Ovary (tissue), 9 donors: ENCODE results near the gene CAB39L. TPM values are rescaled to one million over a fixed set of nuclear protein-coding genes. Genes with fewer than 3 reads are reported as not detected.
A peak's percentile ranks its signal among the peaks of the same experiment; 100 is the strongest.

Experiments
- DNase-seq, 5 donors: peaks; one replicate each; pipeline ENCODE4 v3.0.0-alpha.2; 2019 to 2020
- H3K27ac ChIP-seq, 2 donors: fragments of 200-600 bp; one replicate each; pipeline versions ENCODE4 v1.5.1 to v1.8.0; 2019 to 2022
- H3K27me3 ChIP-seq: fragments of 200-600 bp; one replicate; pipeline ENCODE4 v1.8.0; 2022
- H3K36me3 ChIP-seq: fragments of 200-600 bp; sonication (generic); one replicate; pipeline ENCODE4 v1.5.1; 2019
- H3K4me1 ChIP-seq: one replicate; pipeline ENCODE4 v1.8.1; 2013; ENCODE audit warnings: mild to moderate bottlenecking, moderate library complexity; ENCODE audit not compliant: insufficient read depth
- H3K4me3 ChIP-seq: fragments of 200-600 bp; sonication (generic); one replicate; pipeline ENCODE4 v1.5.1; 2017
- H3K9me3 ChIP-seq, 2 donors: fragments of 200-600 bp in 1 of 2; sonication (generic) in 1 of 2; one replicate each; pipeline versions ENCODE4 v1.5.1 to v1.8.1; 2013 to 2019; ENCODE audit warnings: mild to moderate bottlenecking in 1 of 2, moderate library complexity in 1 of 2
- EP300 ChIP-seq: sonication (generic); formaldehyde crosslinking; IDR thresholded peaks from one replicate; pipeline ENCODE4 v1.6.1; 2017; ENCODE audit warnings: antibody characterized with exemption
- POLR2A ChIP-seq: fragments of 450-650 bp; IDR thresholded peaks from one replicate; pipeline ENCODE4 v1.6.1; 2017; ENCODE audit warnings: antibody characterized with exemption, mild to moderate bottlenecking, moderate library complexity
- WGBS, 3 donors: extraction: QIAGEN DNeasy Blood & Tissue Kit in 1 of 3; methylation state at CpG; one replicate each; pipeline versions ENCODE4 v1.1.5 to v1.1.7; 2013 to 2017; 5-methylcytosine and 5-hydroxymethylcytosine counted together
- intact Hi-C, 4 donors: fragments of 100-400 bp; cut with DNase I; formaldehyde crosslinking; loops; one replicate each; pipeline versions ENCODE4 v1.11.0 to v1.15.1; 2022 to 2023
- polyA plus RNA-seq, 2 donors: library from polyadenylated mRNA; stranded (reverse); fragments of 200-250 nt in 1 of 2; fragments of 350-450 nt in 1 of 2; fragmentation: Illumina TruSeq in 1 of 2; extraction: RNeasy Lipid Tissue Mini Kit (QIAGEN cat#74804) in 1 of 2; gene quantifications; one replicate each; pipeline ENCODE4 v1.2.3, GENCODE V29; 2013 to 2014
- total RNA-seq, 7 donors: library from RNA; depleted of rRNA in 2 of 7; stranded (reverse); fragments of >200 nt in 2 of 7; fragmentation: NEBNext Ultra II Directional in 3 of 7; extraction: Animal tissue kit (Norgen Biotek cat#: 25700) in 3 of 7; gene quantifications; one replicate each; pipeline versions ENCODE4 v1.1.0 to v1.2.4, GENCODE V29; 2016 to 2023
- TF ChIP-seq, protein P1 (sequence below), 3 donors: fragments of 450-650 bp in 2 of 3; fragments of 200-600 bp in 1 of 3; IDR thresholded peaks; one replicate each; pipeline versions ENCODE4 v1.5.1 to v1.8.0; 2016 to 2022; ENCODE audit warnings: antibody characterized with exemption in 3 of 3, mild to moderate bottlenecking in 1 of 3
- donor health status: DM: no; HTN: no; CAD: no; lungs with moderate emphysema.
- donor health status: DM: no; HTN: no; CAD: no.
- donor health status: Bipolar disorder and iron deficiency.
- donor health status: DM: yes; HTN: yes; CAD: no.
- donor health status: DM: no; HTN: no; CAD: no.
- donor health status: DM: yes; HTN: yes; CAD: no.

The CAB39L gene
- total and polyA plus RNA-seq, 9 donors: 15.9 to 42.7 (median 24.7) TPM

DNA sequence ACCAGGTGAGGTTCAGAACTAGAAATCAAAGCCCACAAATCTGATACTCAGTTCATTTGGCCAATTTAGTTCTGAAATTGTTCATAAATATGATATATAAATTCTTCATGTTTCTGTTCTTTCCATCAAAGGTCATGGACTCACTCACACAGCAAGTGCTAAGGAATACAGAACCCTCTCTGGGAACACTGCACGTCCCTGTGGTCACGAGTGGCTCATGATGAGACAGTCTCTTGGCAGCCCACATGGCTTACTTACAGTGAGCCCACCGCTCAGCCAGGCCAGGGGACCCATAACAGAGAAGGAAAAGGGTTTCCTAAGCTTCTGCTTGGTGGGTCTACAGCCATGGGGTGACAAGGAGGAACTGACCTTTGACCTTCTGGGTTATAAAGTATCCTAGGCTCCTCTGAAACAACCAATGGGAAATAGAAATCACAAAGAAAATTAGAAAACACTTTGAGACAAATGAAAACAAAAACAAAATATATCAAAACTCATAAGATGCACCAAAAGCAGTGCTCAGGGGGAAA is 128.8 kb downstream of the CAB39L start:
- Histone ChIP-seq H3K9me3 (no peaks in the 10 kb centered on the region), H3K4me1 (peaks cover 12% of the 10 kb centered on the region), H3K27ac (no peak overlapping the region), H3K27me3 (no peaks in the 10 kb centered on the region), H3K36me3 (no peaks in the 10 kb centered on the region), H3K4me3 (no peak overlapping the region)
- 93 to 97% (median 94%) methylated on average over 3 of the region's 3 CpGs for WGBS, 3 donors
- TF ChIP-seq, protein P1, sequence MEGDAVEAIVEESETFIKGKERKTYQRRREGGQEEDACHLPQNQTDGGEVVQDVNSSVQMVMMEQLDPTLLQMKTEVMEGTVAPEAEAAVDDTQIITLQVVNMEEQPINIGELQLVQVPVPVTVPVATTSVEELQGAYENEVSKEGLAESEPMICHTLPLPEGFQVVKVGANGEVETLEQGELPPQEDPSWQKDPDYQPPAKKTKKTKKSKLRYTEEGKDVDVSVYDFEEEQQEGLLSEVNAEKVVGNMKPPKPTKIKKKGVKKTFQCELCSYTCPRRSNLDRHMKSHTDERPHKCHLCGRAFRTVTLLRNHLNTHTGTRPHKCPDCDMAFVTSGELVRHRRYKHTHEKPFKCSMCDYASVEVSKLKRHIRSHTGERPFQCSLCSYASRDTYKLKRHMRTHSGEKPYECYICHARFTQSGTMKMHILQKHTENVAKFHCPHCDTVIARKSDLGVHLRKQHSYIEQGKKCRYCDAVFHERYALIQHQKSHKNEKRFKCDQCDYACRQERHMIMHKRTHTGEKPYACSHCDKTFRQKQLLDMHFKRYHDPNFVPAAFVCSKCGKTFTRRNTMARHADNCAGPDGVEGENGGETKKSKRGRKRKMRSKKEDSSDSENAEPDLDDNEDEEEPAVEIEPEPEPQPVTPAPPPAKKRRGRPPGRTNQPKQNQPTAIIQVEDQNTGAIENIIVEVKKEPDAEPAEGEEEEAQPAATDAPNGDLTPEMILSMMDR (IDR thresholded peaks at IDR 0.05): no peak
- TF ChIP-seq EP300: no peak
- TF ChIP-seq POLR2A: no peak
- DNase-seq: no peak
- intact Hi-C loops: no loop called here

DNA sequence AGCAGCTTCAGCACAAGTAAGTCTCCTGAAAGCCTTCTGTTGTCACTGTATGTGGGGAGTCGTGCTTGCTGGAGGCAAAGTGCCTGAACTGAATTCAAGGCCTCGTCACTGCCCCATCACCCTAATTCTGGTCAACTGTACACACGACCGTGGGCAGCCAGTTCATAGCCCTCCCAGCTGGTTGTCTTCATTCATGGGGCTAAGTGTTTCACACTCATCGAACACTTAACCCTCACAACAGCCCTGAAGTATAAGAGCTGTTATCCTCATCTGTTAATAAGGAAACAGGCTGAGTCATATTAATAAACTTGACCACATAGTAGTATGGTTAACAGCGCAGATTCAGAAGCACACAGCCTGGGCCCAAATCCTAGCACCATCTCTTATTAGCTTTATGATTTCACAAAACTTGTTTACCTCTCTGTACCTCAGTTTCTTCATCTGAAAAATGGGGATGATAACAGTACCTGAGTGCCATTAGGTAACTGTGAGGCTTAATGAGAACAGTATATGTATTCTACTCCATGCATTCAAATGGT is 129.5 kb downstream of the CAB39L start:
- 15 to 27% (median 17%) methylated on average over 6 of the region's 6 CpGs for WGBS, 3 donors
- H3K36me3 ChIP-seq: no peaks in the 10 kb centered on the region
- intact Hi-C loops: no loop called here
- no peak for DNase-seq
- no peaks in the 10 kb centered on the region for H3K27me3 ChIP-seq
- TF ChIP-seq EP300 (no peak), POLR2A (no peak)
- TF ChIP-seq, protein P1 (IDR thresholded peaks at IDR 0.05): no peak
- H3K27ac ChIP-seq: peak overlapping the region; percentile 64 to 70
- H3K4me3 ChIP-seq: no peak overlapping the region
- no peaks in the 10 kb centered on the region for H3K9me3 ChIP-seq
- H3K4me1 ChIP-seq: peaks cover 9% of the 10 kb centered on the region

DNA sequence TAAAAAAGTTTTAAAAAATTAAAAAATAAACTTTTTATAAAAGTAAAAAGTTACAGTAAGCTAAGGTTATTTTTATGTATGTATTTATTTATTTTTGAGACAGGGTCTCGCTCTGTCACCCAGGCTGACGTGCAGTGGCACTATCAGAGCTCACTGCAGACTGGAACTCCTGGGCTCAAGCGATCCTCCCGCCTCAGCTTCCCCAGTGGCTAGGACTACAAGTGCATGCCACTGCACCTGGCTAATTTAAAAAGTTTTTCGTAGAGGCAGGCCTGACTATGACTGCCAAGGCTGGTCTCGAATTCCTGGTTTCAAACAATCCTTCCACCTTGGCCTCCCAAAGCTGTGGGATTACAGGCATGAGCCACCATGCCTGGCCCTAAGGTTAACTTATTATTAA is 132.0 kb downstream of the CAB39L start:
- intact Hi-C loops: no loop called here

DNA sequence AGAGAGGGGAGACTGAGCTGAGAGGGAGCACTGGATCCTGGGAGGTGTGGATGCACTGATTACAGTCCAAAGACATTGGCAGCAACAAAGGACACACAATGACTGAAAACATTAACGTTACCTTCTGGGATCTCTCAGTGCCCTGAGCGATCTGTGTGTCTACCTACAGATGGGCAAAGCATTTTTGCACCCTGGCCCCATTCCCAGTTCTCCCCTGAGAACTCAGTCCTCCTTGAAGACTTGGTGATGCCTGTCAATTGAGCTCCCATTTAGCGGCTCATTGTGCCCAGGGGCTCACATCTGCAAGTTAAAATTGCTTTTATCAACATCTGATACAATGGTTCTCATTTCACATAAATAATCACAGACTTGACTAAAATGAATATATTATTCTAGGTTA is 133.6 kb downstream of the CAB39L start:
- Histone ChIP-seq H3K4me1 (peaks cover 19% of the 10 kb centered on the region), H3K9me3 (no peaks in the 10 kb centered on the region), H3K27me3 (no peaks in the 10 kb centered on the region), H3K36me3 (no peaks in the 10 kb centered on the region), H3K4me3 (no peak overlapping the region), H3K27ac (peak overlapping the region; percentile 80 to 93)
- TF ChIP-seq, protein P1 (IDR thresholded peaks at IDR 0.05): no peak
- TF ChIP-seq POLR2A: no peak
- TF ChIP-seq EP300: no peak
- intact Hi-C loops: no loop called here
- WGBS, 3 donors: 93 to 96% (median 94%) methylated on average over 3 of the region's 3 CpGs
- no peak for DNase-seq

More for the DNA sequence above, 132.0 kb downstream of the CAB39L start:
- Histone ChIP-seq H3K4me1 (peaks cover 19% of the 10 kb centered on the region), H3K27me3 (no peaks in the 10 kb centered on the region), H3K4me3 (no peak overlapping the region), H3K36me3 (no peaks in the 10 kb centered on the region), H3K27ac (no peak overlapping the region), H3K9me3 (no peaks in the 10 kb centered on the region)
- DNase-seq: no peak
- TF ChIP-seq POLR2A: no peak
- TF ChIP-seq EP300: no peak
- 95 to 97% (median 96%) methylated on average over 6 of the region's 6 CpGs for WGBS, 3 donors

DNA sequence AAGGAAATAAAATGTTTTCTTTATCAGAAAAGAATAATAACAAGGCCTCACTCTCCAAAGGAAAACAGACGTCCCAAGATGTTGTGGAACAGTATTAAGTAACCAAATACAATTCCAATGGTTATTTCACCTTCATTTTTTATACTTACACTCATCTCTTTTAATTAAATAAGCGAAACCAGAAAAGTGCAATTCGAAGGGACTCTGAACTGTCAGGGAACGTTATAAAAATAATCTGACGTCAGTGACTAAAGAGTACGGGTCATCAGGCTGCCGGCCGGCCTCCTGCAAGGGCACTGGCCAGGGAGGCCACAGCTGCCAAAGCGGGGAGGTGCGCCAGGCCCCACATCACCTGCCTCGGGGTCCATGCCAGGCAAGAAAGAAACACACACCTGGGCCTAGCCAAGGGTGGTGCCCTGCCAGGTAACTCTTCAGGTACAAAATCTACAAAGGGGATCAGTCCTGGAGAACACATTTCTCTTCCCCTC is 134.9 kb downstream of the CAB39L start:
- H3K27me3 ChIP-seq: no peaks in the 10 kb centered on the region
- peak; percentile 63 to 80 (median 69) for DNase-seq
- no peaks in the 10 kb centered on the region for H3K36me3 ChIP-seq
- H3K4me1 ChIP-seq: peaks cover 13% of the 10 kb centered on the region
- intact Hi-C loops: loop anchor here in 2 of 4 donors (10.0 kb wide), 2 partner anchors 276 to 296 kb away; partner anchors contain the start of gene RCBTB1 (in 1 of the 2)
- H3K9me3 ChIP-seq: no peaks in the 10 kb centered on the region
- no peak for TF ChIP-seq POLR2A
- TF ChIP-seq EP300: no peak
- TF ChIP-seq, protein P1 (IDR thresholded peaks at IDR 0.05): no peak
- peak overlapping the region; percentile 80 to 93 for H3K27ac ChIP-seq
- 13 to 24% (median 17%) methylated on average over 11 of the region's 11 CpGs for WGBS, 3 donors
- no peak overlapping the region for H3K4me3 ChIP-seq
